ENCODE data around the gene STEAP3.

Gene STEAP3

DNA sequence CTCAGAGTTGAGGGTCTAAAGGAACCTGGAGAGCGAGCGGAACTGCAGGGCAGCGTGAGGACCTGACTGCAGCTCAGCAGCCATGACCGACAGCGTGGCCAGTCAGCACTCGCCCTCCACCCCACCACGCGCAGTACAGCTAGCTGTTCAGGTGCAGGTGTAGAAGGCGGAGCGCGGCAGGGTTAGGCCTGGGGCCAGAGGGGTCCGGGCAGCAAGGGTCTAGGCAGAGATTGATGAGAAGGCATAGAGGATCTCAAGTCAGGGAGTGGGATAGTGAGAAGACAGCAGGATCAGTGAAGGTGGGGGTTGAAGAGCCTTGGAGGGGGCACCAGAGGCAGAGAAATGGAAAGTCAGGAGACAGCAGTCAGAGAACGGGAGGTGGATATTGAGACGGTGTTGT is 71.0 kb downstream of the STEAP3 start:
- no peak for DNase-seq (ENCODE audit: low spot score)

DNA sequence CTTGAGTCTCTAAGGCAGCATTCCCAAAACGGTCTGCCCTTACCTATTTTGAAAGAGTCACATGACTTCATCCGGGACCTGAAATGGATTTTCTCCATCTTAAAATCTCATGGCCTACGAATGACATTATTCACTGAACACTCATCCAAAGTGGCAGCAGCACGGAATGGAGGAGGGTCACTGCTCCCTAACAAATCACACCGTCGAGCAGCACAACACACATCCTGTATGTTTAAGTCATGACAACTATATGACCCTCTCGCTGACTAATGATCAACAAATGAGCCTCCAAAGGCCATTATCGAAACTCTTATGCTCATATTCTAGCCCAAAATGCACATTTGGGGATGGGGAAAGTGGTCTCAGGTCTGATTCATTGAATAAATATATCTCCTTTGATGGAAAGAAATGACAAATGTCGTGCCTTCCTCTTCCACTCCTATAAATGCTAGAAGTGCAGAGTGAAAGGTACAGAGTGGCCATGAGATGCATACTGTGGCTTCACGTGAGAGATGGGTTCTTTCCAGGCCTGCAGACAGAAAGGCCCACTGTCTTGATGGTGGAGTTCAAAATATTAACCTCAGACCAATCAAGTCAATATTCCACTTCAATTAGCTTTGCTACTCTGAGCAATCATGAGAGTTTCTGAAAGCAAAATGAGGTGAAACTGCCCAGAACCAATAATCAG is 72.2 kb downstream of the STEAP3 start:
- no peak for DNase-seq (ENCODE audit: low spot score)

GRCh38 chr2:119301413-119301812 is 77.8 kb downstream of the STEAP3 start:
- no peak for DNase-seq (ENCODE audit: low spot score)

DNA sequence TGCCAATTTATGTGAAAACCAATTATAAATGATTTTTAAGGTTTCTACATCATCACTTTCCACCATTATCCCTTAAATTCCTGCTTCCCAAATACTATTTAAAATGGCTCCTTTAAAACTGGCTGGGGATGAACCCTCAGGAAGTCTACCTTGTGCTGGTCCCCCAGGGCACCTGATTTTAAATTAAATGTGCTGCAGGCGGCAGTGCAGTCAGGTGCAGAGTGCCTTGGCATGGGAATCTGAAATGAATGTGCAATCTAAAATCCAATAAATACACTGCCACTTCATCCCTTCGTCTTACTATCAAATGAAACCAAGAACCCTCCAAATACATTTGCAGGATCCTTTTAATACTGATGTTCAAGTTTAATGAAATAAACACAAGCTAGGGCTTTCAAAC is 81.2 kb downstream of the STEAP3 start:
- no peak for DNase-seq (ENCODE audit: low spot score)

- DNase-seq (ENCODE audit: low spot score), result no peak
Observed at GRCh38 chr2:119305497-119306195, 82.0 kb downstream of the STEAP3 start.

DNA sequence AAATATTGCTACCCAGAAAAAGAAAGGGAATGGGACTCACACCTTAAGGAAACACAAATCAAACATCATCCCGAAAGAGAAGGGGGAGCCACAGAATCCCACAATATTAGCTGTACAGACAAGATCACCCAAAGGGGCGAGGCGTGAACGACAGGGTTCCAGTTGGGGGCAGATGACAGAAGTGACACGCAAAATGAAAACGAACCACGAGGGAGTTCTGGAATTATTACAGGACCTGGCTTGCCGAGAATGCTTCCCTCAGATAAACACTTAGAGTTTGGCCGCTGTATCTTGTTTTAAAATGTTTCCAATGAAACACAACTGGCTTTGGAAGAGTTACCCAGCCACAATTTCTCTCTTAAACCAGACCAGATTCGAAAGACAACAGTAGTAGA is 82.6 kb downstream of the STEAP3 start:
- no peak for DNase-seq (ENCODE audit: low spot score)

DNA sequence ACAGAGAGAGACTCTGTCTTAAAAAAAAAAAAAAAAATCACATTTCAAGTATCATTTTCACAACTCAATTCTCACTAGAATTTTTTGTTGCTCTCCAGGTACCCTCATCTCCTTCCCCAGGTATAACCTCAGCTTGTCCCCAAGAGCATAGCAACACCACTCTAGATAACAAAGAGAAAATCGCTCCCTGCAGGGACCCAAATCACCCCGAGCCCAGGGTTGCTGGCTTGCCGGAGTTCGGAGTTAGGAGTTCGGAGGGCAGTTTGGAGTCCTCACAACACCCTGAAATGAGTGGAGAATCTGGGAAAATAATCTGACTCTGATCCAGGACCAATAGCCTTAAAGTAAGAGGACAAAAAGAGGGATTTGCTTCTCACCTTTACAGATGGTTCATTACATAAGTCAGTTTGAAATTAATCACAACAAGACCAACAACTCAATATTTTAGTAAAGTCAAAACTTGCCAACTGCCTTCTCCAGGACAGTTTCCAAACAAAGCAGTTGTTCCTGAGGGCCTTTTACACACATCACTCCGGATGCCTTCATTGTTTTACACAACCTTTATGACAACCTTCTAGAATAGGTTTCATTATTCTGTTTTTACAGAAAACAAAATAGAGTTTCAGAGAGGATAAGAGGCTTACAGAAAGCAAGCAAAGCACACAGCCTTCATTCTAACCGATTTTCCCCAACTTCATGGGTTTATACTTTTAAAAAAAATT is 83.9 kb downstream of the STEAP3 start:
- no peak for DNase-seq (ENCODE audit: low spot score)

DNA sequence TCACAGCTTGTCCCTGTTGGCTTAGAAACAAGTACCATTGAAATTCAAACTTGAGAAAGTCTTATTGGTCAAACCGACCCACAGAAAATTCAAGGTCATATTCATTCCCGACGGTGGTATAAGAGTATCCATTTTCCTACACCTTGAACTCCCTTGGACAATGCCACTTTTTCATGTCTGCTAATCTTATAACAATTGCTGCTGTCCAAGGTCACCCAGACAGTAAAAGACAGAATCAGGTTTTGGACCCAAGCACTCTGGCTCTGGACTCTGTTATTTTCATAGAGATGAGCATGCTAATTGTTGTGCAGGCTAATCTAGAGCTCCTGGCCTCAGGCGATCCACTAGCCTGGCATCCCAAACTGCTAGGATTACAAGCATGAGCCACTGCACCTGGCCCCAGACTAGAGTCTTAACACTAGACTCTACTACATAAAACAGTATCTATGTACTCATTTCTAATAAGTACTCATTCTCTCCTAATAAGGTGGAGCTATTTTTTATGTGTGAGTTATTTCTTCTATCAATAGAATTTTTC is 85.2 kb downstream of the STEAP3 start:
- no peak for DNase-seq (ENCODE audit: low spot score)

DNA sequence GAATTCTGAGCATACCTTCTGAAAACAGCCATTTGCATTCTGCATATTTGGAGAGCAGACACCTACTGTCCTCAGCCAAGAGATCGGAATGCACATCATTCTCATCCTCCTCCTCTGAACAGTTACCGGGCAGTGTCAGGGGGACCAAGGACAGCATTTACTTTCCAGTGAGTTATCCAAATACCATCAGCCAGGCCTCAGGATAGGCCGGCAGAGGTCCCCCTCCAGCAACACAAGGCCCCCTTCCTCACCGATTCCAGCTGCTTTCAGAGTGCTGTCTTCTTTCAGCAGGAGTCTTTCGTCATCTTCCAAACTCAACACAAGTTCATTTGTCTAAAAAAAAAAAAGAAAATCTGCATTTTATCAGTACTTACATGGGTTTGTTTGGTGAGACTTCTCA is 87.7 kb downstream of the STEAP3 start:
- DNase-seq (ENCODE audit: low spot score), result no peak

DNA sequence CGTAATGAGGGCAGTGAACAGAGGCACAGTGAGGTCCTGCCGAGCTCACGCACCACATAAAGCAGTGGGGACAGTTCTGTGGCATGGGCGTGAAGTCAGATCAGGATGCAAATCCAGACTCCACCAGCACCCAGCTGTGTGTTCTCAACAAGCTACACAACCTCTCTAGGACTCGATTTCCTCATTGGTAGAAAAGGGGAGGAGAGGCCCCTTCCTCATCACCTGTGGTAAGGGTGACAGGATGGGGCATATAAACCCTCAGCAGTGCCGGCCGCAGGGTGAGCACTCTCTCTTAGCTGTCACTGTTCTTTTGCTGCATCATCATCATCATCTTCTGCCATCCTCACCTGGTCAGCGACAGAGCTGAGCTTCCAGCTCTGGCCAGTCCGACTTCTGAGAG is 88.2 kb downstream of the STEAP3 start:
- DNase-seq (ENCODE audit: low spot score), result no peak

Measured in Ammon's horn (tissue), 1 donor.